ENCODE data around the gene ANKRD40. TPM values are rescaled to one million over a fixed set of nuclear protein-coding genes. Genes with fewer than 3 reads are reported as not detected.

Gene ANKRD40
- total and polyA plus RNA-seq, 10 of the 15 experiments (the other 5 are each of a cell fraction or from before 2014, with no cell fraction given) = 5.9 to 21.7 (median 14.8) TPM

DNA sequence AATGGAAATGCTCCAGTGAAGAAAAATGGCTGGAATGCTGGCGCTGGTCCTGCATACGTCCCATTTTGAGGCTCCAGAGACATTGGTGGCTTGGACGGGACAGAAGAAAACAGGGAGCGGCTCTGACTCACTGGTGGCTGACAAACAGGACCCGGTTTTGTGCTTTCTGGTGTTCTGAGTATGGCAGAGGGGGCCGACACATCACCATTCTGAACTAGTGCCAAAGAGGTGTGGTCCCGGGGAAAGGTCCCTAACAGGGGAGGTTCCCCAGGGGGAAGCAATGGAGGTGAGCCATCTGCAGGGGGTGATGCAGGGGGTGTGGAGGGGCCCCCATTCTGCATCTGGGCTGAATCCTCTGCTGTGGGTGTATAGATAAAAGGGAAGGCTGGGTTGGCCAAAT, 8.3 kb downstream of the ANKRD40 start:
- CTCF ChIA-PET = no interaction called here
- intact Hi-C loops (cut with micrococcal nuclease; ENCODE audit: unreplicated experiment) (no loop called here), in situ Hi-C loops (cut with MboI) (loop anchor here (5.0 kb wide), 1 partner anchor 152 kb away; the partner anchor contains the start of gene SPATA20)
- H3K79me2 ChIP-seq (ENCODE audit: control insufficient read depth, insufficient read depth, low read length) = peaks cover 2% of the 10 kb centered on the region
- FAIRE-seq = no peak
- no peaks in the 10 kb centered on the region for H4K20me1 ChIP-seq (ENCODE audit: control insufficient read depth, insufficient read depth)
- no peak overlapping the region for H3K4me2 ChIP-seq (ENCODE audit: control insufficient read depth, insufficient read depth)
- H3K27ac ChIP-seq (ENCODE audit: control insufficient read depth, insufficient read depth) = no peak overlapping the region
- H3K27me3 ChIP-seq (replicated peaks in 1 of 2; ENCODE audit: control insufficient read depth in 2 of 2, insufficient read depth in 2 of 2, low read length in 1 of 2) = no peaks in the 10 kb centered on the region
- no peaks in the 10 kb centered on the region for H3K9me3 ChIP-seq (replicated peaks; ENCODE audit: control insufficient read depth, insufficient read depth, low read length)
- H3K4me3 ChIP-seq = no peak overlapping the region
- SMC1A ChIA-PET (ENCODE audit: uncharacterized antibody, unreplicated experiment) = interaction anchor here (6.0 kb wide), 1 partner anchor 69 kb away, joined by 90 read pairs; no protein-coding TSS in a partner anchor
- POLR2A ChIA-PET = interaction anchor here (0.6 kb wide), 1 partner anchor 555 kb away, joined by 3 read pairs; no protein-coding TSS in a partner anchor
- H3K36me3 ChIP-seq (ENCODE audit: control insufficient read depth in 2 of 2, insufficient read depth in 2 of 2, low read length in 1 of 2) = peaks cover 8 to 25% of the 10 kb centered on the region in 2 experiments
- no TSS peak for BruUV-seq (replicated peaks)
- no peak overlapping the region for H3K9ac ChIP-seq (ENCODE audit: control insufficient read depth, insufficient read depth, low read length)
- 94% methylated on average over 7 of the region's 7 CpGs for WGBS (ENCODE audit: insufficient coverage, insufficient replicate concordance, low lambda C conversion rate, missing lambda C conversion rate)
- RAD21 ChIA-PET (ENCODE audit: unreplicated experiment) = no interaction called here
- TF ChIP-seq ATF3 (IDR thresholded peaks at IDR 0.05; ENCODE audit: borderline replicate concordance, extremely low read depth, low read depth, low read length) = no peak
- no peak for TF ChIP-seq CBX5 (IDR thresholded peaks at IDR 0.05; ENCODE audit: low read depth)
- no peak for TF ChIP-seq SIX5 (IDR thresholded peaks at IDR 0.05; ENCODE audit: low read depth, low read length, severe bottlenecking)
- no peak for TF ChIP-seq ATF2 (IDR thresholded peaks at IDR 0.05; ENCODE audit: low read length)
- TF ChIP-seq FOXK2 (IDR thresholded peaks at IDR 0.05) = no peak
- TF ChIP-seq SUPT20H (IDR thresholded peaks at IDR 0.05; ENCODE audit: borderline replicate concordance, control insufficient read depth, low read depth, low read length) = no peak
- TF ChIP-seq PML (IDR thresholded peaks at IDR 0.05; ENCODE audit: low read length) = no peak
- TF ChIP-seq IKZF2 (IDR thresholded peaks at IDR 0.05) = no peak
- no peak for TF ChIP-seq NFIC (IDR thresholded peaks at IDR 0.05; ENCODE audit: low read depth, low read length)
- no peak for TF ChIP-seq CBFB (IDR thresholded peaks at IDR 0.05; ENCODE audit: low read depth)
- no peak for TF ChIP-seq ZNF384 (IDR thresholded peaks at IDR 0.05; ENCODE audit: borderline replicate concordance, low read depth, low read length)
- TF ChIP-seq, protein P1, sequence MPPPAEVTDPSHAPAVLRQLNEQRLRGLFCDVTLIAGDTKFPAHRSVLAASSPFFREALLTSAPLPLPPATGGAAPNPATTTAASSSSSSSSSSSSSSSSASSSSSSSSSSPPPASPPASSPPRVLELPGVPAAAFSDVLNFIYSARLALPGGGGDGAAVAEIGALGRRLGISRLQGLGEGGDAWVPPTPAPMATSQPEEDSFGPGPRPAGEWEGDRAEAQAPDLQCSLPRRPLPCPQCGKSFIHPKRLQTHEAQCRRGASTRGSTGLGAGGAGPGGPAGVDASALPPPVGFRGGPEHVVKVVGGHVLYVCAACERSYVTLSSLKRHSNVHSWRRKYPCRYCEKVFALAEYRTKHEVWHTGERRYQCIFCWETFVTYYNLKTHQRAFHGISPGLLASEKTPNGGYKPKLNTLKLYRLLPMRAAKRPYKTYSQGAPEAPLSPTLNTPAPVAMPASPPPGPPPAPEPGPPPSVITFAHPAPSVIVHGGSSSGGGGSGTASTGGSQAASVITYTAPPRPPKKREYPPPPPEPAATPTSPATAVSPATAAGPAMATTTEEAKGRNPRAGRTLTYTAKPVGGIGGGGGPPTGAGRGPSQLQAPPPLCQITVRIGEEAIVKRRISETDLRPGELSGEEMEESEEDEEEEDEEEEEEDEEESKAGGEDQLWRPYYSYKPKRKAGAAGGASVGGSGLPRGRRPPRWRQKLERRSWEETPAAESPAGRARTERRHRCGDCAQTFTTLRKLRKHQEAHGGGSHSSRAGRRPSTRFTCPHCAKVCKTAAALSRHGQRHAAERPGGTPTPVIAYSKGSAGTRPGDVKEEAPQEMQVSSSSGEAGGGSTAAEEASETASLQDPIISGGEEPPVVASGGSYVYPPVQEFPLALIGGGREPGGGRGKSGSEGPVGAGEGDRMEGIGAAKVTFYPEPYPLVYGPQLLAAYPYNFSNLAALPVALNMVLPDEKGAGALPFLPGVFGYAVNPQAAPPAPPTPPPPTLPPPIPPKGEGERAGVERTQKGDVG (CRISPR knock-in tag; IDR thresholded peaks at IDR 0.05) = no peak
- no peak for TF ChIP-seq RELA (IDR thresholded peaks at IDR 0.05; ENCODE audit: borderline replicate concordance, partially characterized antibody)
- TF ChIP-seq RELB (IDR thresholded peaks at IDR 0.05; ENCODE audit: low read depth) = no peak
- TF ChIP-seq MAX (IDR thresholded peaks at IDR 0.05; ENCODE audit: low read depth, low read length) = no peak
- TF ChIP-seq FOXM1 (IDR thresholded peaks at IDR 0.05; ENCODE audit: low read depth, low read length) = no peak
- TF ChIP-seq JUND (IDR thresholded peaks at IDR 0.05; ENCODE audit: low read depth, low read length) = no peak
- DNase-seq (ENCODE audit: low read depth, low spot score) = no peak
- no peak overlapping the region for H2AFZ ChIP-seq (ENCODE audit: control insufficient read depth, low read depth, low read length)
- H3K4me1 ChIP-seq (ENCODE audit: control insufficient read depth, insufficient read depth, low read length) = peaks cover 13% of the 10 kb centered on the region
- ATAC-seq = no peak
